Liver (tissue), 3 donors: ENCODE measurements around the gene TRPC4.

Experiments
- EGR1 ChIP-seq, 2 donors: IDR thresholded peaks; 2 replicates each; pipeline ENCODE4 v1.6.1; 2016 to 2018; ENCODE audit warnings: antibody characterized with exemption in 2 of 2, low read depth in 2 of 2
- FOXA1 ChIP-seq: IDR thresholded peaks from 2 replicates; pipeline ENCODE4 v1.6.1; 2016; ENCODE audit warnings: antibody characterized with exemption
- HNF4G ChIP-seq: IDR thresholded peaks from 2 replicates; pipeline ENCODE4 v1.6.1; 2016; ENCODE audit warnings: antibody characterized with exemption
- JUND ChIP-seq, 2 donors: IDR thresholded peaks; 2 replicates each; pipeline ENCODE4 v1.6.1; 2016; ENCODE audit warnings: antibody characterized with exemption in 2 of 2
- MAX ChIP-seq: IDR thresholded peaks from 2 replicates; pipeline ENCODE4 v1.6.1; 2016; ENCODE audit warnings: antibody characterized with exemption
- RAD21 ChIP-seq, 2 donors: IDR thresholded peaks; 2 replicates each; pipeline ENCODE4 v1.6.1; 2016; ENCODE audit warnings: antibody characterized with exemption in 2 of 2, mild to moderate bottlenecking in 2 of 2
- SP1 ChIP-seq: IDR thresholded peaks from 2 replicates; pipeline ENCODE4 v1.6.1; 2018; ENCODE audit warnings: antibody characterized with exemption, mild to moderate bottlenecking
- TAF1 ChIP-seq: conservative IDR thresholded peaks from 2 replicates; pipeline ENCODE4 v1.6.1; 2016; ENCODE audit warnings: antibody characterized with exemption, mild to moderate bottlenecking
- YY1 ChIP-seq: IDR thresholded peaks from 2 replicates; pipeline ENCODE4 v1.6.1; 2016; ENCODE audit warnings: antibody characterized with exemption, mild to moderate bottlenecking
- ZBTB33 ChIP-seq: IDR thresholded peaks from 2 replicates; pipeline ENCODE4 v1.6.1; 2016; ENCODE audit warnings: antibody characterized with exemption
- TF ChIP-seq, protein P1 (sequence below): fragments of 150-350 bp; IDR thresholded peaks from 2 replicates; pipeline ENCODE4 v1.5.1; 2017; ENCODE audit warnings: improper control_type of control experiment, low read depth, low read length; ENCODE audit not compliant: missing input control
- TF ChIP-seq, protein P2 (sequence below): IDR thresholded peaks from 2 replicates; pipeline ENCODE4 v1.6.1; 2016; ENCODE audit warnings: antibody characterized with exemption, mild to moderate bottlenecking
- TF ChIP-seq, protein P3 (sequence below): IDR thresholded peaks from 2 replicates; pipeline ENCODE4 v1.6.1; 2016; ENCODE audit warnings: antibody characterized with exemption
- donor health status: healthy.
- donor health status: healthy.

DNA sequence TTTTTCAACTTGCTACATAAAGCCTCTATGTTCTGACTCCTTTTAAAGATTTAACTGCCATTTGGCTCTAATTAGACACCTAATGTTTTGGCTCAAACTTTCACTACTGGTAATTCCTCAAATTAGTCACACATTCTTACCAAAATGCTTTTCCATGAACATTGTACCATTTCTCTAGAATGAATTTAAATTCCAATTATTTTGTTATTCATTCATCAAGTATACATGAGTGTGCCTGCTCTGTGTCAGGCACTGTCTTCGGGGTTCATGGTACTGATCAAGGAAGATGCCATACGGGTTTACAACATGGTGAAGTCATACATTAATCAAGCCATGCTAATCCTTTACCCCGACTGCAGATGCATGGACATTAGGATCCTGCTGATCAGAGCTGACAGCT, 201.9 kb downstream of the TRPC4 start:
- TF ChIP-seq, protein P1, sequence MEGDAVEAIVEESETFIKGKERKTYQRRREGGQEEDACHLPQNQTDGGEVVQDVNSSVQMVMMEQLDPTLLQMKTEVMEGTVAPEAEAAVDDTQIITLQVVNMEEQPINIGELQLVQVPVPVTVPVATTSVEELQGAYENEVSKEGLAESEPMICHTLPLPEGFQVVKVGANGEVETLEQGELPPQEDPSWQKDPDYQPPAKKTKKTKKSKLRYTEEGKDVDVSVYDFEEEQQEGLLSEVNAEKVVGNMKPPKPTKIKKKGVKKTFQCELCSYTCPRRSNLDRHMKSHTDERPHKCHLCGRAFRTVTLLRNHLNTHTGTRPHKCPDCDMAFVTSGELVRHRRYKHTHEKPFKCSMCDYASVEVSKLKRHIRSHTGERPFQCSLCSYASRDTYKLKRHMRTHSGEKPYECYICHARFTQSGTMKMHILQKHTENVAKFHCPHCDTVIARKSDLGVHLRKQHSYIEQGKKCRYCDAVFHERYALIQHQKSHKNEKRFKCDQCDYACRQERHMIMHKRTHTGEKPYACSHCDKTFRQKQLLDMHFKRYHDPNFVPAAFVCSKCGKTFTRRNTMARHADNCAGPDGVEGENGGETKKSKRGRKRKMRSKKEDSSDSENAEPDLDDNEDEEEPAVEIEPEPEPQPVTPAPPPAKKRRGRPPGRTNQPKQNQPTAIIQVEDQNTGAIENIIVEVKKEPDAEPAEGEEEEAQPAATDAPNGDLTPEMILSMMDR = no peak
- TF ChIP-seq YY1 (no peak), HNF4G (no peak), TAF1 (no peak), FOXA1 (no peak), JUND (IDR thresholded peaks at IDR 0.05) (no peak), RAD21 (IDR thresholded peaks at IDR 0.05) (no peak), MAX (no peak), EGR1 (IDR thresholded peaks at IDR 0.05; ENCODE audit: low read depth in 2 of 2) (no peak), ZBTB33 (no peak), SP1 (no peak)
- TF ChIP-seq, protein P2, sequence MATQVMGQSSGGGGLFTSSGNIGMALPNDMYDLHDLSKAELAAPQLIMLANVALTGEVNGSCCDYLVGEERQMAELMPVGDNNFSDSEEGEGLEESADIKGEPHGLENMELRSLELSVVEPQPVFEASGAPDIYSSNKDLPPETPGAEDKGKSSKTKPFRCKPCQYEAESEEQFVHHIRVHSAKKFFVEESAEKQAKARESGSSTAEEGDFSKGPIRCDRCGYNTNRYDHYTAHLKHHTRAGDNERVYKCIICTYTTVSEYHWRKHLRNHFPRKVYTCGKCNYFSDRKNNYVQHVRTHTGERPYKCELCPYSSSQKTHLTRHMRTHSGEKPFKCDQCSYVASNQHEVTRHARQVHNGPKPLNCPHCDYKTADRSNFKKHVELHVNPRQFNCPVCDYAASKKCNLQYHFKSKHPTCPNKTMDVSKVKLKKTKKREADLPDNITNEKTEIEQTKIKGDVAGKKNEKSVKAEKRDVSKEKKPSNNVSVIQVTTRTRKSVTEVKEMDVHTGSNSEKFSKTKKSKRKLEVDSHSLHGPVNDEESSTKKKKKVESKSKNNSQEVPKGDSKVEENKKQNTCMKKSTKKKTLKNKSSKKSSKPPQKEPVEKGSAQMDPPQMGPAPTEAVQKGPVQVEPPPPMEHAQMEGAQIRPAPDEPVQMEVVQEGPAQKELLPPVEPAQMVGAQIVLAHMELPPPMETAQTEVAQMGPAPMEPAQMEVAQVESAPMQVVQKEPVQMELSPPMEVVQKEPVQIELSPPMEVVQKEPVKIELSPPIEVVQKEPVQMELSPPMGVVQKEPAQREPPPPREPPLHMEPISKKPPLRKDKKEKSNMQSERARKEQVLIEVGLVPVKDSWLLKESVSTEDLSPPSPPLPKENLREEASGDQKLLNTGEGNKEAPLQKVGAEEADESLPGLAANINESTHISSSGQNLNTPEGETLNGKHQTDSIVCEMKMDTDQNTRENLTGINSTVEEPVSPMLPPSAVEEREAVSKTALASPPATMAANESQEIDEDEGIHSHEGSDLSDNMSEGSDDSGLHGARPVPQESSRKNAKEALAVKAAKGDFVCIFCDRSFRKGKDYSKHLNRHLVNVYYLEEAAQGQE = no peak
- TF ChIP-seq, protein P3, sequence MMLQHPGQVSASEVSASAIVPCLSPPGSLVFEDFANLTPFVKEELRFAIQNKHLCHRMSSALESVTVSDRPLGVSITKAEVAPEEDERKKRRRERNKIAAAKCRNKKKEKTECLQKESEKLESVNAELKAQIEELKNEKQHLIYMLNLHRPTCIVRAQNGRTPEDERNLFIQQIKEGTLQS = no peak
